ENCODE measurements around the gene RPGRIP1. TPM values are rescaled to one million over a fixed set of nuclear protein-coding genes. Genes with fewer than 3 reads are reported as not detected.

The RPGRIP1 gene
- total RNA-seq, 2 experiments from 2014 or later: 0.07 TPM; not detected in 1

Other genes with a start within 250 kb of the RPGRIP1 start
- gene TPPP2, start 249.9 kb upstream of the RPGRIP1 start, total RNA-seq: not detected
- gene RNASE13, start 245.3 kb upstream of the RPGRIP1 start, total RNA-seq: not detected
- not detected for gene RNASE7, start 237.7 kb upstream of the RPGRIP1 start, total RNA-seq
- not detected for gene RNASE8, start 222.3 kb upstream of the RPGRIP1 start, total RNA-seq
- gene ARHGEF40, start 209.8 kb upstream of the RPGRIP1 start, total RNA-seq: under 1 TPM; 0.33 to 0.44 TPM
- gene ZNF219, start 181.4 kb upstream of the RPGRIP1 start, total RNA-seq: 10 to 100 TPM in 1 of 2 experiments, 1 to 10 TPM in 1; 9.9 to 10.7 TPM
- not detected for gene TMEM253, start 179.0 kb upstream of the RPGRIP1 start, total RNA-seq
- gene OR5AU1, start 124.0 kb upstream of the RPGRIP1 start, total RNA-seq: not detected
- gene HNRNPC, start 10.6 kb upstream of the RPGRIP1 start, total RNA-seq: 1,000 to 10,000 TPM; 1,063 to 1,070 TPM
- gene SUPT16H, start 103.9 kb downstream of the RPGRIP1 start, total RNA-seq: 100 to 1,000 TPM; 156 to 158 TPM
- gene CHD8, start 176.0 kb downstream of the RPGRIP1 start, total RNA-seq: 10 to 100 TPM; 80.1 to 87.7 TPM
- 10 to 100 TPM; 21.2 to 23.6 TPM for gene RAB2B, start 196.9 kb downstream of the RPGRIP1 start, total RNA-seq
- 10 to 100 TPM; 66.1 to 67.5 TPM for gene TOX4, start 197.1 kb downstream of the RPGRIP1 start, total RNA-seq
- gene METTL3, start 231.3 kb downstream of the RPGRIP1 start, total RNA-seq: 10 to 100 TPM; 64.1 TPM
- 1 to 10 TPM; 4.4 to 4.8 TPM for gene SALL2, start 246.3 kb downstream of the RPGRIP1 start, total RNA-seq

Data from activated CD4-positive, alpha-beta memory T cell treated with anti-CD3 and anti-CD28 coated beads for 36 hours (primary cell).